Neural cell (in vitro differentiated cells): ENCODE data around the gene PEAK3. TPM values are rescaled to one million over a fixed set of nuclear protein-coding genes. Genes with fewer than 3 reads are reported as not detected.

Source experiments
- H2AFZ ChIP-seq: fragments of 200-600, 300-800 bp; sonication (generic), shearing (Covaris generic); 2 replicates; pipeline ENCODE4 v1.6.0; 2014; ENCODE audit warnings: low read depth, mild to moderate bottlenecking, antibody characterized with exemption, low read length, moderate library complexity
- H3F3A ChIP-seq: fragments of 200-600 bp; shearing (Covaris generic); 2 replicates; pipeline ENCODE4 v1.6.1; 2016; ENCODE audit warnings: mild to moderate bottlenecking, moderate library complexity, mixed read lengths, antibody characterized with exemption, low read length; ENCODE audit not compliant: insufficient read depth, poor library complexity, severe bottlenecking
- H3K27ac ChIP-seq: fragments of 200-600, 300-800 bp; sonication (generic), shearing (Covaris generic); 2 replicates; pipeline ENCODE4 v1.5.1; 2014; ENCODE audit warnings: mild to moderate bottlenecking, low read length, moderate library complexity
- H3K27me3 ChIP-seq: fragments of 300-800, 200-600 bp; sonication (generic), shearing (Covaris generic); 2 replicates; pipeline ENCODE4 v1.6.0; 2014; ENCODE audit warnings: mild to moderate bottlenecking, low read depth, low read length, moderate library complexity; ENCODE audit not compliant: insufficient read depth
- H3K36me3 ChIP-seq: fragments of 300-800, 200-600 bp; sonication (generic), shearing (Covaris generic); 2 replicates; pipeline ENCODE4 v1.5.1; 2014; ENCODE audit warnings: mild to moderate bottlenecking, antibody characterized with exemption, low read length, moderate library complexity; ENCODE audit not compliant: insufficient read depth
- H3K4me2 ChIP-seq: fragments of 300-800, 200-600 bp; sonication (generic), shearing (Covaris generic); 2 replicates; pipeline ENCODE4 v1.6.0; 2014; ENCODE audit warnings: mild to moderate bottlenecking, low read length
- H3K4me3 ChIP-seq: fragments of 300-800, 200-600 bp; sonication (generic), shearing (Covaris generic); 2 replicates; pipeline ENCODE4 v1.5.1; 2014; ENCODE audit warnings: mild to moderate bottlenecking, low read length, moderate library complexity
- H3K79me2 ChIP-seq: fragments of 200-600 bp; shearing (Covaris generic); replicated peaks from 2 replicates; pipeline ENCODE4 v1.6.0; 2014; ENCODE audit warnings: mild to moderate bottlenecking, low read length, moderate library complexity; ENCODE audit not compliant: insufficient read depth
- H3K9ac ChIP-seq: fragments of 300-800, 200-600 bp; sonication (generic), shearing (Covaris generic); 2 replicates; pipeline ENCODE4 v1.6.1; 2016; ENCODE audit warnings: mild to moderate bottlenecking, low read length, mixed read lengths
- H3K9me2 ChIP-seq: fragments of 200-600 bp; shearing (Covaris generic); 2 replicates; pipeline ENCODE4 v1.6.1; 2016; ENCODE audit warnings: mild to moderate bottlenecking, low read length, mixed read lengths; ENCODE audit not compliant: insufficient read depth
- H3K9me3 ChIP-seq: fragments of 200-600, 300-800 bp; sonication (generic), shearing (Covaris generic); 2 replicates; pipeline ENCODE4 v1.6.1; 2016; ENCODE audit warnings: mild to moderate bottlenecking, mixed run types, low read length, moderate library complexity, mixed read lengths
- H4K20me1 ChIP-seq: fragments of 200-600 bp; shearing (Covaris generic); 2 replicates; pipeline ENCODE4 v1.6.1; 2016; ENCODE audit warnings: mild to moderate bottlenecking, mixed run types; ENCODE audit not compliant: insufficient read depth
- CTCF ChIP-seq: fragments of 450-650 bp; IDR thresholded peaks from 2 replicates; pipeline ENCODE4 v1.5.1; 2014; ENCODE audit warnings: antibody characterized with exemption, mild to moderate bottlenecking, moderate library complexity; ENCODE audit not compliant: poor library complexity, severe bottlenecking
- EP300 ChIP-seq: fragments of 450-650 bp; conservative IDR thresholded peaks from 2 replicates; pipeline ENCODE4 v1.6.1; 2014; ENCODE audit warnings: antibody characterized with exemption, mild to moderate bottlenecking, moderate library complexity; ENCODE audit not compliant: poor library complexity, severe bottlenecking
- EZH2 ChIP-seq: fragments of 200-600, 300-800 bp; shearing (Covaris generic), sonication (generic); IDR thresholded peaks from 2 replicates; pipeline ENCODE4 v1.6.1; 2014; ENCODE audit warnings: antibody characterized with exemption, low read length, borderline replicate concordance, mild to moderate bottlenecking; ENCODE audit not compliant: insufficient read depth, poor library complexity, severe bottlenecking
- MXI1 ChIP-seq: fragments of 450-650 bp; conservative IDR thresholded peaks from 2 replicates; pipeline ENCODE4 v1.6.1; 2014; ENCODE audit warnings: antibody characterized with exemption, mild to moderate bottlenecking; ENCODE audit not compliant: poor library complexity, severe bottlenecking
- POLR2AphosphoS5 ChIP-seq: IDR thresholded peaks from 2 replicates; pipeline ENCODE4 v1.6.1; 2012
- RAD21 ChIP-seq: fragments of 450-650 bp; conservative IDR thresholded peaks from 2 replicates; pipeline ENCODE4 v1.6.1; 2014; ENCODE audit warnings: antibody characterized with exemption, mild to moderate bottlenecking, moderate library complexity
- REST ChIP-seq: IDR thresholded peaks from 2 replicates; pipeline ENCODE4 v1.6.1; 2012; ENCODE audit warnings: borderline replicate concordance
- SMC3 ChIP-seq: fragments of 450-650 bp; conservative IDR thresholded peaks from 2 replicates; pipeline ENCODE4 v1.6.1; 2014; ENCODE audit warnings: antibody characterized with exemption, mild to moderate bottlenecking, moderate library complexity; ENCODE audit not compliant: poor library complexity
- TAF1 ChIP-seq: IDR thresholded peaks from 2 replicates; pipeline ENCODE4 v1.6.1; 2012; ENCODE audit warnings: low read depth
- polyA plus RNA-seq: library from polyadenylated mRNA; depleted of rRNA; stranded (reverse); fragments of >200 nt; gene quantifications from 2 replicates; pipeline ENCODE4 v1.2.3, GENCODE V29; 2014

The PEAK3 gene
- polyA plus RNA-seq, 1 donor from 2014 or later = not detected

- H3K27ac ChIP-seq = no peak overlapping the region
- H3K27me3 ChIP-seq = peaks cover 4% of the 10 kb centered on the region
- no peaks in the 10 kb centered on the region for H3K36me3 ChIP-seq
- no peaks in the 10 kb centered on the region for H3K9me2 ChIP-seq
- no peaks in the 10 kb centered on the region for H3K79me2 ChIP-seq
- no peak overlapping the region for H3K9ac ChIP-seq
- no peak overlapping the region for H3K4me2 ChIP-seq
- no peaks in the 10 kb centered on the region for H3K9me3 ChIP-seq
- H2AFZ ChIP-seq = no peak overlapping the region
- TF ChIP-seq MXI1 (no peak), RAD21 (no peak)
- no peaks in the 10 kb centered on the region for H3F3A ChIP-seq
- peak overlapping the region; percentile 18 for H3K4me3 ChIP-seq
- no peaks in the 10 kb centered on the region for H4K20me1 ChIP-seq
Measured at GRCh38 chr19:2312820-2313501, 31.0 kb upstream of the PEAK3 start.

- Histone ChIP-seq H3F3A (no peaks in the 10 kb centered on the region), H3K36me3 (no peaks in the 10 kb centered on the region), H3K27ac (no peak overlapping the region), H3K9ac (no peak overlapping the region), H3K27me3 (peaks cover 15% of the 10 kb centered on the region), H3K9me3 (no peaks in the 10 kb centered on the region), H2AFZ (no peak overlapping the region), H3K79me2 (no peaks in the 10 kb centered on the region), H3K4me3 (no peak overlapping the region), H3K4me2 (no peak overlapping the region), H3K9me2 (no peaks in the 10 kb centered on the region), H4K20me1 (no peaks in the 10 kb centered on the region)
- TF ChIP-seq RAD21 = no peak
- TF ChIP-seq CTCF = no peak
Measured at GRCh38 chr19:2311093-2311492, 29.1 kb upstream of the PEAK3 start.

- TF ChIP-seq EP300 (no peak), SMC3 (no peak), MXI1 (no peak), RAD21 (no peak), CTCF (no peak), TAF1 (no peak), REST (no peak), POLR2AphosphoS5 (no peak), EZH2 (no peak)
- H3K4me3 ChIP-seq = no peak overlapping the region
- peaks cover 15% of the 10 kb centered on the region for H3K27me3 ChIP-seq
Measured at GRCh38 chr19:2309734-2310362, 27.9 kb upstream of the PEAK3 start.

More at GRCh38 chr19:2309734-2310362, 27.9 kb upstream of the PEAK3 start:
- Histone ChIP-seq H3F3A (no peaks in the 10 kb centered on the region), H3K27ac (no peak overlapping the region), H2AFZ (no peak overlapping the region), H3K9me3 (no peaks in the 10 kb centered on the region), H3K4me2 (no peak overlapping the region), H4K20me1 (no peaks in the 10 kb centered on the region), H3K9ac (no peak overlapping the region), H3K36me3 (no peaks in the 10 kb centered on the region), H3K9me2 (no peaks in the 10 kb centered on the region), H3K79me2 (no peaks in the 10 kb centered on the region)
